ENCODE measurements around the gene KCNN3. TPM values are rescaled to one million over a fixed set of nuclear protein-coding genes. Genes with fewer than 3 reads are reported as not detected.

The KCNN3 gene
- total RNA-seq, 1 experiment from 2014 or later: 0.73 TPM

DNA sequence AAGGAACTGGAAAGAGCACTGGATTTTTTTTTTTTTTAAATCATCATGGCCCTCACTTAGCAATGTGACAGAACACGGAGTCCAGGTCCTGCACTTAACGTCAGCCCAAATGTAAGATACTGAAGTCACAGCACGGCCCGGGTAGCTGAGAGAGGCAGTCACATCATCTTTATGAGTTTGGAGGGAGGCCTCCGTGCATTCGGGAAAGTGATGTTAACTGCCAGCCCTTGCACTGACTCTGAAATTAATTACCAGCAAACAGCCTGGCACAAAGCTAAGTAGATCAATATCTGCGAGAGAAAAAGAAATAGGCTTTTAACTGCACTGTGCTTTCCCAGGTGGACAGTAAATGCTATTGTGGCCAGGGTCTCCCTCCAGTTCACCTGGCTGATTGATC lies 152.6 kb downstream of the KCNN3 start:
- BruUV-seq (replicated peaks): no TSS peak
- Histone ChIP-seq H3K4me3 (ENCODE audit: low read depth, low read length, poor library complexity, severe bottlenecking) (no peak overlapping the region), H3K4me1 (ENCODE audit: insufficient read depth, low read length, poor library complexity, severe bottlenecking) (no peaks in the 10 kb centered on the region), H3K36me3 (ENCODE audit: insufficient read depth, low read length, poor library complexity, severe bottlenecking) (no peaks in the 10 kb centered on the region), H3K27ac (ENCODE audit: low read depth, low read length, poor library complexity, severe bottlenecking) (no peak overlapping the region), H3K27me3 (replicated peaks; ENCODE audit: insufficient read depth, low read depth, low read length, poor library complexity) (no peaks in the 10 kb centered on the region), H3K9me3 (ENCODE audit: low read depth, low read length, poor library complexity, severe bottlenecking) (no peaks in the 10 kb centered on the region)
- no peak for TF ChIP-seq EZH2 (IDR thresholded peaks at IDR 0.05; ENCODE audit: borderline replicate concordance, low read depth, low read length, poor library complexity, severe bottlenecking)
- TF ChIP-seq, protein P1, sequence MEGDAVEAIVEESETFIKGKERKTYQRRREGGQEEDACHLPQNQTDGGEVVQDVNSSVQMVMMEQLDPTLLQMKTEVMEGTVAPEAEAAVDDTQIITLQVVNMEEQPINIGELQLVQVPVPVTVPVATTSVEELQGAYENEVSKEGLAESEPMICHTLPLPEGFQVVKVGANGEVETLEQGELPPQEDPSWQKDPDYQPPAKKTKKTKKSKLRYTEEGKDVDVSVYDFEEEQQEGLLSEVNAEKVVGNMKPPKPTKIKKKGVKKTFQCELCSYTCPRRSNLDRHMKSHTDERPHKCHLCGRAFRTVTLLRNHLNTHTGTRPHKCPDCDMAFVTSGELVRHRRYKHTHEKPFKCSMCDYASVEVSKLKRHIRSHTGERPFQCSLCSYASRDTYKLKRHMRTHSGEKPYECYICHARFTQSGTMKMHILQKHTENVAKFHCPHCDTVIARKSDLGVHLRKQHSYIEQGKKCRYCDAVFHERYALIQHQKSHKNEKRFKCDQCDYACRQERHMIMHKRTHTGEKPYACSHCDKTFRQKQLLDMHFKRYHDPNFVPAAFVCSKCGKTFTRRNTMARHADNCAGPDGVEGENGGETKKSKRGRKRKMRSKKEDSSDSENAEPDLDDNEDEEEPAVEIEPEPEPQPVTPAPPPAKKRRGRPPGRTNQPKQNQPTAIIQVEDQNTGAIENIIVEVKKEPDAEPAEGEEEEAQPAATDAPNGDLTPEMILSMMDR (conservative IDR thresholded peaks at IDR 0.05; ENCODE audit: low read depth, low read length): no peak
- intact Hi-C loops (cut with micrococcal nuclease; ENCODE audit: unreplicated experiment): no loop called here
- CTCF ChIA-PET: no interaction called here
- DNase-seq (ENCODE audit: low spot score): no peak
- POLR2A ChIA-PET (ENCODE audit: low non-redundant PET): no interaction called here

DNA sequence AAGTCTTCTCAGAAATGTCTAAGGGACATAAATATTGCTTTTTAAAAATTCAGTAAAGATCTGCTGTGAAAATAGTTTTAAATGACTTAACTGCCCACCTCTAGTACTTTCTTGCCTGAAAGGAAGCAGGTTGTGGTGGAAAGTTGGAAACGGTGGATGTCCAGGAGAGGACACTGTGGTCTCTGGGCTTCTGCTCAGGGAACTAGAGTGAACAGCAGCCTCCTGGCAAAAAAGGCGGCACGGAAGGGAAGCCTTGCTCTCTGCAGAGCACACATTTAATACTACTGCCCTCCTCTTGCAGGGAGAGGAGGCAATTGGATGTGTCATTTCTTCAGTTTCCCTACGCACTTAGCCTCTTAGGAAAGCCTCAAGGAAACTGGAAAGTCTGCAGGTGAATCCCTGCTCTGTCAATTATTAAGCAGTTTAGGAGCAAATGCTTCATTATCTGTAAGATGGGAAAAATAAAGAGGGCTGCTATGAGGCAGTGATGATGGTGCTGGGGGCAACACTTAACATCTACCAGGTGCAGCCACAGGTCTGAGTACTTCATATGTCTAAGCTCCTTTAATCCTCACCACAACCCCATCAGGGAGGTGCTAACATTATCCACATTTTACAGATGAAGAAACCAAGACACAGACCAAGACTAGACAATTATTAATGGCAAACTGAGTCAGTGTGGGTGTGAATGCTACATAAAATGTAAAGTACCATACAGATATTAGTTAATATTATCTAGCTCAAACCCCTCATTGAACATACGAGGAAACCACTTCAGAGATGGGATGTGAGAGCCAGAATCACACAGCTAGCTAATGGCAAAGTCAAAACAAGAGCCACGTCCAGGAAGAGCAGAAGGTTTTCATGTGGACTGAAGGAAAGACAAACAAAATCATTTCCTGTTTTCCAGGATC lies 153.2 kb downstream of the KCNN3 start:
- CTCF ChIA-PET: no interaction called here

DNA sequence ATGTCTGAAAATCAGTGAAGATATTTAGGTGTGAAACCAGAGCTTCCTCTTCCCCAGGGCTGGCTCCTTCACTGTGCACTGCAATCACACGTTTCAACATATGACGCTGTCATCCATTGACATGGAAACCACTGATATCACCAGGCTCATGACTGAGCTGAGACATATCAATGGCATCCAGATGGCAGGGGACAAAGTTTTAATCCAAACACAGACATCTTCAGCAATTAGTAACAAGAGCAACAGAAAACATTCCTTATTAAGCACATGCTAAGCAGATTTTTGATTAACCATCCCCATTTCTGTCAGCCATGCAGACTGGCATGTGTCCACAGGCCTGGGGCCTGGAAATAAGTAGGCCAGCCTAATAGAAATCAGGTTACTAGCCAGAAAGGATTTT lies 154.1 kb downstream of the KCNN3 start:
- ChIA-PET CTCF (no interaction called here), POLR2A (ENCODE audit: low non-redundant PET) (interaction anchor here (0.5 to 0.6 kb wide), 2 partner anchors 13 to 1679 kb away, joined by 3 to 8 read pairs; no protein-coding TSS in a partner anchor)
- Histone ChIP-seq H3K4me3 (ENCODE audit: low read depth, low read length, poor library complexity, severe bottlenecking) (no peak overlapping the region), H3K4me1 (ENCODE audit: insufficient read depth, low read length, poor library complexity, severe bottlenecking) (no peaks in the 10 kb centered on the region), H3K36me3 (ENCODE audit: insufficient read depth, low read length, poor library complexity, severe bottlenecking) (no peaks in the 10 kb centered on the region), H3K9me3 (ENCODE audit: low read depth, low read length, poor library complexity, severe bottlenecking) (no peaks in the 10 kb centered on the region), H3K27me3 (replicated peaks; ENCODE audit: insufficient read depth, low read depth, low read length, poor library complexity) (no peaks in the 10 kb centered on the region), H3K27ac (ENCODE audit: low read depth, low read length, poor library complexity, severe bottlenecking) (no peak overlapping the region)
- BruUV-seq (replicated peaks): no TSS peak
- TF ChIP-seq, protein P1 (conservative IDR thresholded peaks at IDR 0.05; ENCODE audit: low read depth, low read length): no peak
- no peak for TF ChIP-seq EZH2 (IDR thresholded peaks at IDR 0.05; ENCODE audit: borderline replicate concordance, low read depth, low read length, poor library complexity, severe bottlenecking)
- intact Hi-C loops (cut with micrococcal nuclease; ENCODE audit: unreplicated experiment): no loop called here
- no peak for DNase-seq (ENCODE audit: low spot score)

More for the DNA sequence above, 153.2 kb downstream of the KCNN3 start:
- BruUV-seq (replicated peaks): no TSS peak
- no peak overlapping the region for H3K27ac ChIP-seq (ENCODE audit: low read depth, low read length, poor library complexity, severe bottlenecking)
- no peaks in the 10 kb centered on the region for H3K9me3 ChIP-seq (ENCODE audit: low read depth, low read length, poor library complexity, severe bottlenecking)
- POLR2A ChIA-PET (ENCODE audit: low non-redundant PET): no interaction called here
- H3K27me3 ChIP-seq (replicated peaks; ENCODE audit: insufficient read depth, low read depth, low read length, poor library complexity): no peaks in the 10 kb centered on the region
- intact Hi-C loops (cut with micrococcal nuclease; ENCODE audit: unreplicated experiment): no loop called here
- no peak for DNase-seq (ENCODE audit: low spot score)
- no peaks in the 10 kb centered on the region for H3K4me1 ChIP-seq (ENCODE audit: insufficient read depth, low read length, poor library complexity, severe bottlenecking)
- H3K4me3 ChIP-seq (ENCODE audit: low read depth, low read length, poor library complexity, severe bottlenecking): no peak overlapping the region
- H3K36me3 ChIP-seq (ENCODE audit: insufficient read depth, low read length, poor library complexity, severe bottlenecking): no peaks in the 10 kb centered on the region
- no peak for TF ChIP-seq EZH2 (IDR thresholded peaks at IDR 0.05; ENCODE audit: borderline replicate concordance, low read depth, low read length, poor library complexity, severe bottlenecking)
